Kidney (tissue), 14 donors: ENCODE measurements around the gene ACYP1. TPM values are rescaled to one million over a fixed set of nuclear protein-coding genes. Genes with fewer than 3 reads are reported as not detected.

Experiments
- DNase-seq, 5 donors: peaks; one replicate each; pipeline ENCODE4 v3.0.0-alpha.2; 2013 to 2020
- FAIRE-seq: peaks from 2 replicates; lab custom pipeline; 2012; peaks lifted over from hg19 to GRCh38; lab: Jason Lieb, UNC
- H3K27ac ChIP-seq, 2 donors: one replicate each; pipeline ENCODE4 v1.7.0; 2013; ENCODE audit warnings: low read depth in 2 of 2, low read length in 2 of 2, inconsistent platforms in 1 of 2
- H3K27me3 ChIP-seq: one replicate; pipeline ENCODE4 v1.7.1; 2013; ENCODE audit warnings: low read length, inconsistent platforms; ENCODE audit not compliant: control insufficient read depth, insufficient read depth
- H3K36me3 ChIP-seq, 3 donors: one replicate each; pipeline versions ENCODE4 v1.7.0 to v1.7.1; 2013; ENCODE audit warnings: low read length in 3 of 3, control low read depth in 1 of 3, inconsistent platforms in 1 of 3; ENCODE audit not compliant: insufficient read depth in 3 of 3, control insufficient read depth in 2 of 3
- H3K4me1 ChIP-seq, 3 donors: one replicate each; pipeline versions ENCODE4 v1.7.0 to v1.7.1; 2013; ENCODE audit warnings: low read length in 3 of 3, inconsistent platforms in 1 of 3, low read depth in 1 of 3; ENCODE audit not compliant: control insufficient read depth in 2 of 3, insufficient read depth in 2 of 3
- H3K4me3 ChIP-seq, 3 donors: one replicate each; pipeline versions ENCODE4 v1.7.0 to v1.8.1; 2013; ENCODE audit warnings: low read length in 3 of 3, control low read depth in 1 of 3, inconsistent platforms in 1 of 3
- H3K9ac ChIP-seq, 3 donors: one replicate each; pipeline versions ENCODE4 v1.7.0 to v1.7.1; 2013; ENCODE audit warnings: low read length in 3 of 3, control low read depth in 1 of 3, inconsistent platforms in 1 of 3
- H3K9me3 ChIP-seq, 3 donors: one replicate each; pipeline versions ENCODE4 v1.7.0 to v1.7.1; 2013; ENCODE audit warnings: low read length in 3 of 3, control low read depth in 1 of 3, inconsistent platforms in 1 of 3; ENCODE audit not compliant: control insufficient read depth in 2 of 3, insufficient read depth in 1 of 3
- intact Hi-C: fragments of 100-400 bp; cut with DNase I; formaldehyde crosslinking; loops from one replicate; pipeline ENCODE4 v1.11.1; 2022
- polyA plus RNA-seq: library from polyadenylated mRNA; stranded (reverse); fragments of 350-450 nt; fragmentation: Illumina TruSeq; extraction: RNeasy Lipid Tissue Mini Kit (QIAGEN cat#74804); gene quantifications from one replicate; pipeline ENCODE4 v1.2.3, GENCODE V29; 2014; ENCODE audit warnings: low read depth, low replicate concordance; ENCODE audit not compliant: insufficient read depth
- total RNA-seq: library from RNA; stranded (reverse); fragmentation: NEBNext Ultra II Directional; extraction: Animal tissue kit (Norgen Biotek cat#: 25700); gene quantifications from one replicate; pipeline ENCODE4 v1.2.1, GENCODE V29; 2021
- TF ChIP-seq, protein P1 (sequence below): IDR thresholded peaks from 3 replicates; pipeline ENCODE4 v1.5.1; 2012; ENCODE audit warnings: mild to moderate bottlenecking, moderate library complexity, borderline replicate concordance; ENCODE audit not compliant: insufficient read depth; ENCODE audit errors: extremely low read depth
- donor health status: control.
- donor health status: control.
- donor health status: control.
- donor health status: control.
- donor health status: control.
- donor health status: DM: yes; HTN: yes; CAD: no.
- donor health status: Normal renal cell carcinoma (clear cell type).

Gene ACYP1
- total and polyA plus RNA-seq, 2 donors from 2014 or later: 16.8 to 20.6 TPM

DNA sequence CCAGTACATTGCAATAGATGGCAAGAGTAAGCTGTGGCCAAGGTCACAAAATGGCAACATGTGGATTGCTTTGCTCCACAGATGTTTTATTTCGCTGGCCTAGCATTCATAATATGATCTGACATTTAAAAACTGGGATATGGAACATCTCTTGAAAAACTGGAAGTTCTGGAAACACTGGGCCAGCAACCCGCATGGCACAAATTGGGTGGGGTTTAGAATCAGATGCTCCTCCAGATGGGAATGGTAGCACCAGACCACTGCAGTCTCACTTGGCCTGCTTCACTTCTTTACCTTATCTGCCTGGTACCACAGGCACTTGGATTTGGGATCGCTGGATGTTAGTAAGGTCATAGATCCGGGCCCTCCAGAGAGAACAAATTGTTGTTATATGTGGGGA, 15.7 kb upstream of the ACYP1 start:
- intact Hi-C loops: no loop called here
- Histone ChIP-seq H3K27ac (no peak overlapping the region), H3K27me3 (no peaks in the 10 kb centered on the region), H3K4me3 (no peak overlapping the region), H3K9ac (no peak overlapping the region), H3K9me3 (no peaks in the 10 kb centered on the region), H3K4me1 (peaks cover 6 to 10% (median 8%) of the 10 kb centered on the region in 3 donors), H3K36me3 (peaks cover 6 to 10% (median 8%) of the 10 kb centered on the region in 3 donors)
- TF ChIP-seq, protein P1, sequence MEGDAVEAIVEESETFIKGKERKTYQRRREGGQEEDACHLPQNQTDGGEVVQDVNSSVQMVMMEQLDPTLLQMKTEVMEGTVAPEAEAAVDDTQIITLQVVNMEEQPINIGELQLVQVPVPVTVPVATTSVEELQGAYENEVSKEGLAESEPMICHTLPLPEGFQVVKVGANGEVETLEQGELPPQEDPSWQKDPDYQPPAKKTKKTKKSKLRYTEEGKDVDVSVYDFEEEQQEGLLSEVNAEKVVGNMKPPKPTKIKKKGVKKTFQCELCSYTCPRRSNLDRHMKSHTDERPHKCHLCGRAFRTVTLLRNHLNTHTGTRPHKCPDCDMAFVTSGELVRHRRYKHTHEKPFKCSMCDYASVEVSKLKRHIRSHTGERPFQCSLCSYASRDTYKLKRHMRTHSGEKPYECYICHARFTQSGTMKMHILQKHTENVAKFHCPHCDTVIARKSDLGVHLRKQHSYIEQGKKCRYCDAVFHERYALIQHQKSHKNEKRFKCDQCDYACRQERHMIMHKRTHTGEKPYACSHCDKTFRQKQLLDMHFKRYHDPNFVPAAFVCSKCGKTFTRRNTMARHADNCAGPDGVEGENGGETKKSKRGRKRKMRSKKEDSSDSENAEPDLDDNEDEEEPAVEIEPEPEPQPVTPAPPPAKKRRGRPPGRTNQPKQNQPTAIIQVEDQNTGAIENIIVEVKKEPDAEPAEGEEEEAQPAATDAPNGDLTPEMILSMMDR: no peak
- DNase-seq (no peak), FAIRE-seq (no peak)

DNA sequence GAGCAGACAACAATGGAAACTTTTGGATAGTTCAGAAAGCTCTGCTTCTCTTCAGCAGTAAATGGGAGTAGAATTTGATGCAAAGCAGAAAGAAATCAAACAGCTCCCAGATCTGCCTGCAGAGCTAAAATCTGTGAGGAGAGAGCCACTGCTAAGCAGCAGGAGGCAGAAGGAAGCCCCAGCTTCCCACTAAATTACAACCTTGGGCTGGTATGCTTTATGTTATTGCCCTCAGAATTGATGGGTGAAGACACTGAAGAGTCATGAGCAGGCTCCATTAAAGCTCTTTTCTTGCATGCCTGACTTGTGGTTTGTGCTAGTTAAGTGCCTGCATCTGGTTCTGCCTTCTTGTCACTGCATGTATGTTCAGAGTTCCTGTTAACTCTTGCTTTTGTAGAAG, 14.0 kb upstream of the ACYP1 start:
- no peaks in the 10 kb centered on the region for H3K9me3 ChIP-seq
- intact Hi-C loops: no loop called here

DNA sequence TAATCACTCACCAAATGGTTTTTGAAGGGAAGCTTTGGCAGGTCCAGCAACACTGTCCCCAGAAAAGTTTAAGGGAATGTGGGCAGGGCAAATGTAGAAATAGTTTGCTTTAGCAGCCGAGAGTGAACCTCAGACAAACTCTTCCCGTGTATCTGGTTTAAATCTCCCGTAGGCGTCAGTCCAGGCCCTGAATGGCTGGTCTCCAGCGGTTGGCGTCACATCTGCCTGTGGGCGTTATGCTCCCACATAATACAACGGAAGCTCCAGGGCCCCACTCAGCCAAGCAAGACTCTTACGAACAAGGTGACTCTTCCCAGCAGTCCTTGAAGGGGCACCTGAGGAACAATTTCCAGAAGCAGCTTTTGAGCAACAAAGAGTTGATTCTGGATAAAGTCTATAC, 6.6 kb upstream of the ACYP1 start:
- Histone ChIP-seq H3K27me3 (no peaks in the 10 kb centered on the region), H3K36me3 (no peaks in the 10 kb centered on the region), H3K9ac (peak overlapping the region in 2 of 3 donors; percentile 4 to 86), H3K4me1 (peaks cover 4 to 11% (median 6%) of the 10 kb centered on the region in 3 donors), H3K4me3 (peak overlapping the region in 2 of 3 donors; percentile 9 to 82), H3K9me3 (no peaks in the 10 kb centered on the region), H3K27ac (peak overlapping the region; percentile 72 to 96)
- FAIRE-seq (no peak), DNase-seq (peak in 2 of 5 donors; percentile 46 to 69)
- intact Hi-C loops: no loop called here
- TF ChIP-seq, protein P1: no peak

More for the DNA sequence above, 14.0 kb upstream of the ACYP1 start:
- TF ChIP-seq, protein P1: no peak
- Histone ChIP-seq H3K36me3 (no peaks in the 10 kb centered on the region), H3K4me3 (no peak overlapping the region), H3K9ac (no peak overlapping the region), H3K27me3 (no peaks in the 10 kb centered on the region), H3K27ac (no peak overlapping the region), H3K4me1 (peaks cover 6 to 10% (median 8%) of the 10 kb centered on the region in 3 donors)
- DNase-seq (no peak), FAIRE-seq (no peak)

DNA sequence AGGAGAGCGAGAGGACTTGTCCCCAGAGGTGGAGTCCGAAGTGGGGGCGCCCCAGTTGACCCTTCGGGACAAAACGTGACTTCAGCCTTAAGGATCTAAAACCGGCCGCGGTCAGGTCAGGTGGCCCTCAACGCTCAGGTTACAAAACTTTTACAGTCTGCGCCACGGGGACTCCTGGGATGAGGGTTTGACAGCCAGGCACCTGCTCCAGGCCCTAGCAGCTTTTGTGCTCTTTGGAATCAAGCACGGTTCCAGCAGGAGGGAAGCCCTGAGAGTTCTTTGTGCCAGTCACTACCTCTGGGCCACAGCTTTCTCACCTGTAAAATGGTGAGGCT, 6.0 kb upstream of the ACYP1 start:
- peak overlapping the region; percentile 72 to 96 for H3K27ac ChIP-seq
- H3K36me3 ChIP-seq: no peaks in the 10 kb centered on the region
- H3K4me1 ChIP-seq: peaks cover 4 to 11% (median 6%) of the 10 kb centered on the region in 3 donors
- intact Hi-C loops: no loop called here
- no peaks in the 10 kb centered on the region for H3K9me3 ChIP-seq
- H3K9ac ChIP-seq: peak overlapping the region; percentile 4 to 86 (median 22)
- H3K27me3 ChIP-seq: no peaks in the 10 kb centered on the region
- FAIRE-seq (no peak), DNase-seq (no peak)
- peak overlapping the region; percentile 41 to 82 (median 73) for H3K4me3 ChIP-seq
- TF ChIP-seq, protein P1: no peak
